GM19025 (cell line): ENCODE measurements around the gene LAMA3.

Source experiments
- ATAC-seq: cut with Tn5 transposase; IDR thresholded peaks from one replicate; pipeline ENCODE4 v1.9.1; 2021; ENCODE audit warnings: mild to moderate bottlenecking, low read depth, moderate library complexity; ENCODE audit not compliant: unreplicated experiment

Gene LAMA3

GRCh38 chr18:23669202-23669766 is 20.0 kb upstream of the LAMA3 start:
- no peak for ATAC-seq

- ATAC-seq = no peak
These were observed 19.3 kb upstream of the LAMA3 start for GRCh38 chr18:23669804-23670405.

DNA sequence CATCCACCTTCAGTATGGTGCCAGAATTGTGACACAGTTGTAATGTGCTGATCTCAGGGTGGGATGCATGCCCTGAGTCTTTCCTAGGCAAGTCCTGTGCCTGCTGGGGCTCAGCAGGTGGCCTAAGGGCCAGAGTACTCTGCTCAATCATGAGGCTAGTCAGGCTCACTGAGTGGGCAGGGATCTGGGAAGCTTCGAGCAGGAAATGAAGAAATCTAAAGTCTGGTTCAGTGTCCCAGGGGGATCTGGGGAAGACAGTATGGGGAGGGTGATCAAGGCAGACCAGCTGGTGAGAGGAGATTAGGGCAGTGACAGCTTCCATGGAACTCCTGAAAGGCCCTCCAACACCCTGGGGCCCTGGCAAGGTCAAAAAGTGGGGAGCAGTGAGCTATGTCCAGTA is 17.7 kb upstream of the LAMA3 start:
- ATAC-seq = no peak

GRCh38 chr18:23673725-23674124 is 15.5 kb upstream of the LAMA3 start:
- no peak for ATAC-seq

GRCh38 chr18:23675236-23675635 is 14.0 kb upstream of the LAMA3 start:
- ATAC-seq = no peak

DNA sequence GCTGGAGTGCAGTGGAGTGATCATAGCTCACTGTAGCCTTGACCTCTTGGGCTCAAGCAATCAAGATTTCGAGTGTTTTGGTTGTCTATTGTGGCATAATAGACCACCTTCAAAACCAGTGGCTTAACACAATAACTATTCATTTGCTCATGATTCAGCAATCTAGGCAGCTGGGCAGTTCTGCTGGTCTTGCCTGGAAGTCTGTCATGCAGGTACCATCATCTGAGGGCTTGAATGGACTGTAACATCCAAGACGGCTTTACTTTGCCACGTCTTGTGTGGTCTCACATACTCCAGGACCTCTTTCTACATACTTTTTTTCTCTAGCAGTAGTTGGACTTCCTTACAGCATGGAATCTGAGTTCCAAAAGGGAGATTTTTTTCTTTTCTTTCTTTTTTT is 13.4 kb upstream of the LAMA3 start:
- ATAC-seq = no peak

DNA sequence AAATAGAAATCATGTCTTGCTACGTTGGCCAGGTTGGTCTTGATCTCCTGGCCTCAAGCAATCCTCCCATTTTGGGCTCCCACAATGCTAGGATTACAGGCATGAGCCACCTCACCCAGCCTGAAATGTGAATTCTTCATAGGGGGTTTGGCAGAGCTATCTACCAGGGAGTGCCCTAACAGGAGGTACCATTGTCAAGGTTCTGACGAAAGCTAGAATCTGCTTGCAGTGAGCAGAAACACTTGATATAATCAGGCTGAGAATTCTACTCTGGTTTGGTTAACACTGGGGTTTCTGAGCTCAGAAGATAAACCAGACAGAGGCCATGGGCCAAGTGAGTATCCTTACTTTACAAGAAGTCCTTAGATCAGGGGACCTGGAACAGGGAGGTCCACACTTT is 7.2 kb upstream of the LAMA3 start:
- ATAC-seq = no peak

DNA sequence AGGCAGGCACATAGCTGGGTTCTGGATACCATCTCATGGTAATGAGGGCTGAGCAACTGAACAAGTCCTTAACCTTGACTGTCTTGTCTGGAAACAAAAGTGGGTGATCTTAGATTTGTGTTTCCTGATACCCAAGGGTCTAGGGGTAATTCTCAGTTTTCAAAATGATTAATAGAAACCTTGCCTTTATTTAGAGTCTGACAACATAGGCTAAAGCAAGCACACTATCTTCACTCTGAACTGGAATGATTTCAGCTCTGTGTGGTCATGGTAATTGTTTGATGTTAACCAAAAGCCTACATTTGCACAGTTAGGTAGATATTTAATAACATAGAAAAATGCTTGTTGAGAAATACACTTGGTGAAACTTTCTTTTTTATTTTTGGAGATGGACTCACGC is 6.8 kb upstream of the LAMA3 start:
- ATAC-seq = no peak

GRCh38 chr18:23683155-23683554 is 6.1 kb upstream of the LAMA3 start:
- ATAC-seq = no peak

GRCh38 chr18:23683671-23684070 is 5.6 kb upstream of the LAMA3 start:
- no peak for ATAC-seq

DNA sequence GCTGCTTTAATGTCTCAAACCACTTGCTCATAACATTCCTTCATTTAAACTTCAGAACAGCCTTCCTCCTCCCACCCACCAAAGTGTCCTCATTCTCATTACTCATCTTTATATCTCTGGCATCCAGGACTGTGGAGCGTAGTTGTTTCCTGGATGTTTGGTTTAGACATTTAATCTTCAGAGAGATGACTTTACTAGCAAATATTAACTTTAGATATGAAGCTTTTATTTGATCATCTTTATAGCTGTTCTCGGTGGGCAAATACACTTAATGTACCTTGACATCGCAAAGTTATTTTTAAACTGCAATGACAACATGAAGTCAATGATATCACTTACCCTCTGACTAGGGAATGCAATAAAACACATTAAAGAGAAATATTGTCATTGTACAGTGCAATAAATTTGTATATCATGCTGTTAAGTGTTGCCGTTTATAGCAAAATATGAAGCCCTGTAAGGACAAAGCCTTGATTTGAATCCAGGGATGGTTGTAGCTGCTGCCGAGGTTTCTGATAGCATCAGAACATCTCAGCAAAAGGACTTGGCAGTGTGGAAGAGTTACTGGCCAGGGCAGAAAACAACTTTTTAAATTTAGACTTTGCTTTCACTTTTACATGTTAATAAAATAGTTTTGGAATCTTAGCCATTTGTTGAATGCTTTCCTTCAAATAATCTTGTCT is 4.6 kb upstream of the LAMA3 start:
- ATAC-seq = no peak

DNA sequence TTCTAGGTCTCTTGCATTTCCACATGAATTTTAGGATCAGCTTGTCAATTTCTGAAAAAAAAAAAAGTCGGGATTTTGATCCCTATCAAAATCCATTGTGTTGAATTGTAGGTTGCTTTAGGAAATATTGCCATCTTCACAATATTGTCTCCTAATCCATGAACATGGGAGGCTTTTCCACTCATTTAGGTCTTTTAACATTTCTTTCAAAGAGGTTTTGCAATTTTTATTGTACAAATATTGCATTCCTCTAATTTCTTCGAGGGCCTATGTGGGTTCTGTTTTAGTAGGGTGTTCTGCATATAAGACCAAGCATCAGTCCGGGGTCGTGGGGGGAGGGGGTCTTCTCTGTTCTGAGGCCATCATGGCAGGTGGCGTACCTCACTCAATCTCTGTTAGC is 725 bp upstream of the LAMA3 start:
- no peak for ATAC-seq

- no peak for ATAC-seq
These were observed 607 bp downstream of the LAMA3 start for GRCh38 chr18:23689616-23690504.

DNA sequence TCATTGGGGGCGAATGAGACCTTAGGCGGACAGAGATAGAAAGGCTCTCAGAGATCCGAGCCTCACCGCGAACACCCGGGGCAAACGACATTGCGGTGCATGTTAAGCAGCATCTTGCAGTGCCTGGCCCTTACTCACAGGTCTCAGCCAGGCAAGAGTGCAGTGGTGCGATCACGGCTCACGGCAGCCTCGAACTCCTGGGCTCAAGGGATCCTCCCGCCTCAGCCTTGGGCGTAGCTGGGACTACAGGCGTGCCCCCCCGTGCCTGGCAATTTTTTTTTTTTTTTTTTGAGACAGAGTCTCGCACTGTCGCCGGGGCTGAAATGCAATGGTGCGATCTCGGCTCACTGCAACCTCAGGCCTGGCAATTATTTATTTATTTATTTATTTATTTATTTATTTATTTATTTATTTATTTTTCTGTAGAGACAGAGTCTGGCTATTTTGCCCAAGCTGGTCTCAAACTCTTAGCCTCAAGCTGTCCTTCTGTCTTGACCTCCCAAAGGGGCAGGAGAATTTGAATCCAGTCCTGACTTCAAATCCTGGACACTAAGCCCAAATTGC is 1.3 kb downstream of the LAMA3 start:
- ATAC-seq = no peak

DNA sequence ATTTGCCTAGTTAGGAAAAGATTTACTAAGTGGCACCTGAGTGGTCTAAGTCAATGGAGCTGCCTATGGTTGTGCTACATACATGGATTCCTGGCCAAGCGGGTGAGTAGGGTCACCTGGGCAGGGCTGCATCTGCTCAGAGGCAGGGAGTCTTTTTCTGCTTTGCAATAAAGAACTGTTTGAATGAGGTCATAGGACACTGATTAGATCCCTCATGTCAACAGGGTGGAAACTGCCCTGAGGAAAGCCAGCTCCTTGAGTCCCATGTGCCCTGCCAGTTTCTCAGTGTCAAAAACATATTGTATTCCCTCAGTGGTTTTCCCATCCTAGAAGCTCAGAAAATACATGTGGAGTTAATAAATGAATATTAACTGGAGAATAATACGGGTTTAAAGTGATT is 4.6 kb downstream of the LAMA3 start:
- no peak for ATAC-seq

DNA sequence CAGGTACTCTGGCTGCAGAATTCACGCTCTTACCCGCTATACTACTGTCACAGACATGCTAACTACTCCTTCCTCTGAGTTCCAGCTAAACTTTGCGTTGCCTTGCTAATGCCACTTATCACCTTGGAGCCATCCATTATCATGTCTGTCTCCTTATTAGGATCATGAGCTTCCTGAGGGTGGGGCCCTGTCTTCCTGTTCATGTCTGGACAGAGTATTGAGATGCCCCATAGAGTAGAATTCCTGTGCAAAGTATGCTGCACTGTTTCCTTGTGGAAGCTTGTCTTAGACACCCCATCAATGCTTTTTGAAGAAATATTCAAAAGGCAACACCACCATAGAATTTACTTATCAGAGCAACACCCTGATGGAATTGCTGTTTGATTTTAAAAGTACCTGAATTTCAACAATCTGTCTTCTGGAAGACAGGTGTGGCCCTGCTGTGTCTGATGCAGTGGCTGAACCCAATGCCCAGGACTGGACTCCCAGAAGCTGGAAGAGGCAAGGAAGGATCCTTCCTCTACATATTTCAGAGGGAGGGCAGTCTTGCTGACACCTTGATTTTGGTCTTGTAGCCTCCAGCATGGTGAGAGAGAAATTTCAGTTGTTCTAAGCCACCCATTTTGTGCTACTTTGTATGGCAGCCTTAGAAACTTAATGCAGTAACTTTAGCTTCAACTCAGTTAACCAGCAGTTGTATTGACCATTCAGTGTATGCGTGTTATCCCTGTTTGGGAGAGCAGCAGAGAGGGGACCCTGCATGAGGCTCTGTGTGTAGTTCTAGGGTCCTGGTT is 5.6 kb downstream of the LAMA3 start:
- no peak for ATAC-seq

GRCh38 chr18:23701017-23701416 is 11.8 kb downstream of the LAMA3 start:
- ATAC-seq = no peak

DNA sequence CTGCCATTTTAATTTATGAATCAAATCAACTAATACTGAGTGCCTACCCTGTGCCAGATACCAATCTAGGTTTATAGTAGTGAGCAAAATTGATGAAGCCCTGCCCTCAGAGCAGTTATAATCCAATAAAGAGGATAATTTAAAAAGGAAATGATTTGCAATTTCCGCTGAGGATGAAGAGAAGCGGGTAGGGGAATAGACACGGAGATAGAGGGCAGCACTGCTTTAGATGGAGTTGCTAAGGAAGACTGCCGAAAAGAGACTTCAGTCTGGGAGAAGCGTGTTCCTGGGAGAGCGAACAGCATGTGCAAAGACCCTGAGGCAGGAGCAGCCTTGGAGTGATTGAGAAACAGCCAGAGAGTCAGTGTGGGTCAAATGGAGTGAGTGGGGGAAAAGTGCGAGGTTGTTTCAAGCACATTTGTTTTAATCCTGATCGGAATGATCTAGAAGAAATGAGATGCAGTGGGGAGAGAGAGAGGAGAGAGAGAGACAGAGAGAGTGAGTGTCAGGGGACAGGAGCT is 12.4 kb downstream of the LAMA3 start:
- ATAC-seq = no peak

DNA sequence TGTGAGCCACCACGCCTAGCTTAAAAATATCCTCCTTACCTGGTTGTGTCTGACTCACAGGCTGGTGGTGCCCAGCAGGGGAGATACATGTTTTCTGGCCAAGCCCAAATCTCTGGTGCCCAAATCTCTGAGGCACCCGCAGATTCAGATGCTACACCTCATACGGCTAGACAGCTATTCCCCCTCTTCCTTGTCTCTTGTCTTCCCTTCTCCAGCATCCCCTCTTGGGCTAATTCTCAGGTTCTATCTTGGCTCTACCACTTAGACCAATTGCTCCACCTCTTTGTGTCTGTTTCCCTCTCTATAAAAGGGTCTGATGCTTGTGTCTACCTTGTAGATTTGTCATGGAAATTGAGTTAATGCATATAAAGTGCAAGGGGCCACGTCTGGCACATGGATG is 13.4 kb downstream of the LAMA3 start:
- ATAC-seq = no peak
